GOT3 (cell line): ENCODE results near the gene PPP1R2C.

Experiments used
- DNase-seq: peaks from one replicate; lab custom pipeline; 2025; ENCODE audit warnings: mixed read lengths; lab: John Stamatoyannopoulos, UW

The PPP1R2C gene

GRCh38 chrX:42778096-42778495 is at the start of gene PPP1R2C:
Gene PPP1R2C (minus strand): TSS chrX:42778163. CDS start chrX:42778079, 84 bp downstream.
- DNase-seq, result no peak

GRCh38 chrX:42825201-42825600 is 47.2 kb upstream of the PPP1R2C start:
- DNase-seq, result no peak

- DNase-seq, result no peak
Measured at GRCh38 chrX:42824541-42824940, 46.6 kb upstream of the PPP1R2C start.

GRCh38 chrX:42823443-42823842 is 45.5 kb upstream of the PPP1R2C start:
- DNase-seq, result no peak

GRCh38 chrX:42821803-42822443 is 44.0 kb upstream of the PPP1R2C start:
- DNase-seq, result no peak

GRCh38 chrX:42818151-42818921 is 40.4 kb upstream of the PPP1R2C start:
- no peak for DNase-seq

- DNase-seq, result no peak
Measured at GRCh38 chrX:42809569-42809968, 31.6 kb upstream of the PPP1R2C start.

- DNase-seq, result no peak
Measured at GRCh38 chrX:42807393-42807792, 29.4 kb upstream of the PPP1R2C start.

GRCh38 chrX:42804524-42804923 is 26.6 kb upstream of the PPP1R2C start:
- no peak for DNase-seq

- DNase-seq, result no peak
Measured at GRCh38 chrX:42803320-42803719, 25.4 kb upstream of the PPP1R2C start.

GRCh38 chrX:42797651-42798269 is 19.8 kb upstream of the PPP1R2C start:
- DNase-seq, result no peak

- no peak for DNase-seq
Measured at GRCh38 chrX:42783451-42783850, 5.5 kb upstream of the PPP1R2C start.

- no peak for DNase-seq
Measured at GRCh38 chrX:42776195-42776594, 1.8 kb downstream of the PPP1R2C start.

- no peak for DNase-seq
Measured at GRCh38 chrX:42772874-42773273, 5.1 kb downstream of the PPP1R2C start.

- DNase-seq, result no peak
Measured at GRCh38 chrX:42771506-42772335, 6.2 kb downstream of the PPP1R2C start.

GRCh38 chrX:42770566-42770965 is 7.4 kb downstream of the PPP1R2C start:
- DNase-seq, result no peak

GRCh38 chrX:42759881-42760280 is 18.1 kb downstream of the PPP1R2C start:
- no peak for DNase-seq

- DNase-seq, result peak; percentile 4
Measured at GRCh38 chrX:42755815-42756214, 22.1 kb downstream of the PPP1R2C start.

GRCh38 chrX:42754603-42755002 is 23.4 kb downstream of the PPP1R2C start:
- no peak for DNase-seq

GRCh38 chrX:42754115-42754514 is 23.8 kb downstream of the PPP1R2C start:
- DNase-seq, result no peak

GRCh38 chrX:42752730-42753129 is 25.2 kb downstream of the PPP1R2C start:
- no peak for DNase-seq

- no peak for DNase-seq
Measured at GRCh38 chrX:42751573-42751972, 26.4 kb downstream of the PPP1R2C start.
